ENCODE data around the gene KCNH1.

KCNH1 gene

DNA sequence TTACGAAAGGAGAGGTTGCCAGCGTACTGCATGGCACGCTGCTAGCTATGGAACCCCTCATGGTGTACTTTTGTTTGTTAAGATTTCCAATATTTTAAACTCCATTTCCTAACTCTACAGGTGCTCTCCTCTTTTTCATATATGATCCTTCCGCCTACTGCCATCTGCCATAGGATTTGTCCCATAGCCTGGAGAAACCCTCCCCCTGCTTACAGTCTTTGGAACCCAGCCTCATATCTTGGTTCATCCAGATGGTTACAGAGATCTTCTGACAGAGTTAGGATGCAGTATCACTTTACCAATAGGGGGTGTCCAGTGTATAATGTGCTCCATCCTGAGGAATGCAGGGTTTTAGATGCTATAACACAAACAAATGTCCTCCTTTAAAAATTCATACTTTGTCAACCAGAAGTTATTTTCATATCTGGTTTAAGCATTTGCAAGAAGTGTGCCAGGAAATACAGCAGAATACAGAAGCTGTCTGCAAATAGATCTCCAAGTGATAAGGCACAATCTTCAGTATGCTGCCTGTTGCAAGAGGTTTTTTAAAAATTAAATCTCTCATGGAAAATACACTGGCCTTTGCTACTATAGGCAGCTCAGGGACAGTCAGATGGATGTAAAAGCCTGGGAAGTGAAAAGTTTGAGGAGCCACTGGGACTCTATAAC, 377.8 kb downstream of the KCNH1 start:
- TF ChIP-seq, protein P1, sequence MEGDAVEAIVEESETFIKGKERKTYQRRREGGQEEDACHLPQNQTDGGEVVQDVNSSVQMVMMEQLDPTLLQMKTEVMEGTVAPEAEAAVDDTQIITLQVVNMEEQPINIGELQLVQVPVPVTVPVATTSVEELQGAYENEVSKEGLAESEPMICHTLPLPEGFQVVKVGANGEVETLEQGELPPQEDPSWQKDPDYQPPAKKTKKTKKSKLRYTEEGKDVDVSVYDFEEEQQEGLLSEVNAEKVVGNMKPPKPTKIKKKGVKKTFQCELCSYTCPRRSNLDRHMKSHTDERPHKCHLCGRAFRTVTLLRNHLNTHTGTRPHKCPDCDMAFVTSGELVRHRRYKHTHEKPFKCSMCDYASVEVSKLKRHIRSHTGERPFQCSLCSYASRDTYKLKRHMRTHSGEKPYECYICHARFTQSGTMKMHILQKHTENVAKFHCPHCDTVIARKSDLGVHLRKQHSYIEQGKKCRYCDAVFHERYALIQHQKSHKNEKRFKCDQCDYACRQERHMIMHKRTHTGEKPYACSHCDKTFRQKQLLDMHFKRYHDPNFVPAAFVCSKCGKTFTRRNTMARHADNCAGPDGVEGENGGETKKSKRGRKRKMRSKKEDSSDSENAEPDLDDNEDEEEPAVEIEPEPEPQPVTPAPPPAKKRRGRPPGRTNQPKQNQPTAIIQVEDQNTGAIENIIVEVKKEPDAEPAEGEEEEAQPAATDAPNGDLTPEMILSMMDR (conservative IDR thresholded peaks at IDR 0.05), result no peak
- peak overlapping the region; percentile 94 for H3K27ac ChIP-seq

DNA sequence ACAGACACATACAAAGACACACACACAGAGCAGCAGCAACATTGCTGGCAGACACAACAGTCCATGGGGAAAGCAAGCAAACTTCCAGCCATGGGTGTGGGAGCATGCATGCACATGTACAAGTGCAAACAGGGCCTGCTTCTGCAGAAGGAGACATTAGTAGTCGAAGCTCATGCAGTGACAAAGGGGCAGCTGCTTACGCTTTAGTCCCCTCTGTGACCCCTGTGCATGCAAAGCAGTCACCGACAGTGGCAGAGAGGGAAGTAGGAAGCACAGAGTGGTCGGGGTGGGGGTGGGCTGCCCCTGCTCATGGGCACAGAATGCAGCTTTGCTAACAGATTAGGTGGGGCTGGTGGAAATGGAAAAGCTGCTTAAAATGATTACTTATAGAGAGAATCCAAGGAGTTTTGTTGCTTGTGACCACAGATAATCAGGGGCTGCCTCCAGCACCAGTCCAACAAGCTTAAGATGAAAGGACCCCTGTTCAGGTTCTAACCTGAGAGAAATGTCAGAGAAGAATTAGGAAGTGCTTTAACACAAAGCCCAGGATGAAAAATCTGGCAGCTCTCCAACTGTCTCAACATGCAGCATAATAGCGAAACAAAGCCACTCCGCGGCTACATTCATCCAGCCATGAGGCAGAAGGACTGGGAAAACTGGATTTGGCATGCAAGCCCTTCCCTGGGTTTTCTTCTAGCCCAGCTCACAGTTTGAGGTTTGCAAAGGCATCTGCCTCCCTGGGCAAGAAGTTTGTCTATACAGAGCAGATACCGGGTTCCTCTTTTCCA, 378.9 kb downstream of the KCNH1 start:
- H3K27ac ChIP-seq, result peak overlapping the region; percentile 94
- TF ChIP-seq, protein P1 (conservative IDR thresholded peaks at IDR 0.05), result no peak

DNA sequence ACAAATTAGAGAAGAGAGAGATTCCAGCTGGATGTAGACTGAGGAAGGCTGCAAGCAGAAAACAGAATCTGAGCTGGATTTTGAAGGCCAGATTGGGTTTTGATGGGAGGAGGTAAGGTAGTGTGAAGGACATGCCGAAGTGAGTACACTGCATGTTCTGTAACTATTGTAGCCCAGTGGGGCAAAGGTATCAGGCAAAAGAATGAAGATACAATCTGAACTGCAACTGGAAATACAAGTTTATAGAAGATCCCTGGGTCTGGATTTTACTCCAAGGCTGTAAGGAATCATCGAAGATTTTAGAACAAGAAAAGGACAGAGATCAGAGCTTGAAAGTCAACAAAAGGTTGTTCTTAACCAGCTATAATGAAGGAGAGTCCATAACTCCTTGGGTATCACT, 382.0 kb downstream of the KCNH1 start:
- TF ChIP-seq, protein P1 (conservative IDR thresholded peaks at IDR 0.05), result no peak
- H3K27ac ChIP-seq, result peak overlapping the region; percentile 26; the same call in 1 of the 2 replicates

DNA sequence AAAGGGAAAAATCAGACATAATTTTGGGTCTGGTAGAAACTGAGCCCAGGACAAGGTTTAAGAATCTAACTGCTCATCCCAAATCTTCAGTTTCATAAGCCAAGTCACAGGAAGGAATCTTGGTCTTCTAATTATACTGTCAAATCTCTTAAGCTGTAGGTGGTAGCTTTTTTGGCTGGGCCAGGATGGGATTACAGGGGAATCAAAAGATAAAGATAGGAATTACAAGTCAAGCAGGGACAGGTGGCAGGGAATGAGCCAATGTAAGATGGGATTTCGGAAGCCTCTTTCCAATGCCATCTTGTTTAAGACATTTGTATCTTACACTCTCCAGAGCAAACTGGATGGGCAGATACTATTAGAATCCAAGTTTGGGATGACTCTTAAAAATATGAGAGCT, 383.5 kb downstream of the KCNH1 start:
- TF ChIP-seq, protein P1 (conservative IDR thresholded peaks at IDR 0.05), result no peak

DNA sequence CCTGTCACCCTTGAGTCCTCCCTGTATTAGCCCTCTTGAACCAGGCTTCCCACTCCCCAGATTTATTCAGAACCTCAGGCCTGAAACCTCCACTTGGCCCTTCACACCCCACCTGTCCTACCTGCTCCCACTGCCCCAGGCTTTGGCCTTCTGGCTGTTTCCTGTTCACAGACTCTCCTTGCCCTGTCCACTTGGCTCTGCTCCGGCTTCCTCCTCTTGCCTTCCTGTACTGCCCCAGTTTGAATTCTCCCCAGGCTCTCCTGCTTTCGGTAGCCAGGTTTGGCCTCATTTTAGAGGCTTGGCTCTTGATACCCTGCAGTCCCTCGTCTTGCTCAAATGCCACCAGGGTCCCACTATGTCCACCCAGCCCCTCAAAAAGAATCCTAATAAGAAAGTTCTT, 385.2 kb downstream of the KCNH1 start:
- TF ChIP-seq, protein P1 (conservative IDR thresholded peaks at IDR 0.05), result no peak
- H3K27ac ChIP-seq, result no peak overlapping the region

More for the DNA sequence above, 383.5 kb downstream of the KCNH1 start:
- no peak overlapping the region for H3K27ac ChIP-seq

DNA sequence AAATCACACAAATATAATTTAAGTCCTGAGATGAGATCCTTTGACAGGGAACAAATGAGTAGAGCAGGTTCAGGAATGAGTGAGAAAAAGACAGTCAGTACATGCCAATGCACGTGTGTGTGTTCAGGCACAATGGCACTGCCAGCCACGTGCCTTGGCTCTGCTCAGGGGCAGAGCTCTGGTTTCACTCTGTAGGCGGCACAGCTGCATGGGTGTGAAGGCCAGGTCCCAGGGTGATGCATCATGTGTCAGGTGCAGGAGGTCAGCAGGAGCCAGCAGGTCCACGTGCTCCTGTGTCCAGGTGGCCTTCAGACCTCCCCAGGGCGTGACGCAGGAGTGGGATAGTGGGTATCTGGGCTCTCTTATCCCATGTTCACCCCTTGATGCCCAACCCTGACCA, 386.1 kb downstream of the KCNH1 start:
- TF ChIP-seq, protein P1 (conservative IDR thresholded peaks at IDR 0.05), result no peak

DNA sequence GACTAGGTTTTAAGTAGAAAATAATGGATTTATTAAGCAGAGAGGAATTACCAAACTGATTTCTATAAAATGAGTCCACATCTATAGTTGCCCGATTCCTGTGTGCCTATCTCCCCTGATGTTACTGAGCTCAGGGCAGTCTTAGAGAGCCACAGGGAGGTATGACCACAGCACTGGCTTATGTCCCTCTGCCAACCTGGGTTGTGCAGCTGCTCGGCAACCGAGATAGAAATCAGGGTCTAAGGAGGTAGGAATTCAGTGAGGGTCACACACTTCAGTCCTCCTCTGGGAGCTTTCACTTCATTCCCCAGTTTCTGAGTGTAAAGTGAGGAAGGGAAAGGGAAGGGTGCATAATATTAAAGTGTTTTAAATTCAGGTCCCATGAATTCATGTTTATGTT, 386.8 kb downstream of the KCNH1 start:
- peak overlapping the region; percentile 12; the same call in 1 of the 2 replicates for H3K27ac ChIP-seq
- TF ChIP-seq, protein P1 (conservative IDR thresholded peaks at IDR 0.05), result no peak

More for the DNA sequence above, 386.1 kb downstream of the KCNH1 start:
- H3K27ac ChIP-seq, result no peak overlapping the region

Measured in VCaP (cell line).